Subcutaneous adipose tissue (tissue), 4 donors: ENCODE results near the gene ZNF620. TPM values are rescaled to one million over a fixed set of nuclear protein-coding genes. Genes with fewer than 3 reads are reported as not detected.

ENCODE experiments used
- CTCF ChIP-seq: fragments of 450-650 bp; IDR thresholded peaks from one replicate; pipeline ENCODE4 v1.5.1; 2016; ENCODE audit warnings: low read depth, mild to moderate bottlenecking, control low read depth, antibody characterized with exemption, moderate library complexity
- total RNA-seq, 4 donors: library from RNA; depleted of rRNA; stranded (reverse); fragments of >200 nt; gene quantifications; one replicate each; pipeline ENCODE4 v1.1.0, GENCODE V29; 2016

Gene ZNF620
- total RNA-seq, 4 donors from 2014 or later: 2.4 to 6.2 (median 3.5) TPM

GRCh38 chr3:40524568-40525285 is 18.9 kb downstream of the ZNF620 start, which contains the start of gene ZNF621:
Gene ZNF621 (plus strand): TSS chr3:40524960. CDS start chr3:40525841, 881 bp downstream.
- TF ChIP-seq CTCF: no peak

- TF ChIP-seq CTCF: no peak
Observed at GRCh38 chr3:40528426-40528825, 22.6 kb downstream of the ZNF620 start.

GRCh38 chr3:40532252-40532651 is 26.4 kb downstream of the ZNF620 start:
- no peak for TF ChIP-seq CTCF

- TF ChIP-seq CTCF: no peak
Observed at GRCh38 chr3:40534283-40534682, 28.4 kb downstream of the ZNF620 start.

- TF ChIP-seq CTCF: no peak
Observed at GRCh38 chr3:40546816-40547215, 41.0 kb downstream of the ZNF620 start.

- TF ChIP-seq CTCF: no peak
Observed at GRCh38 chr3:40550167-40550566, 44.3 kb downstream of the ZNF620 start.

- no peak for TF ChIP-seq CTCF
Observed at GRCh38 chr3:40557575-40558161, 51.8 kb downstream of the ZNF620 start.
